Endothelial cell of umbilical vein (primary cell): Measurements from ENCODE around the gene PTDSS2.

Source experiments
- EZH2 ChIP-seq: IDR thresholded peaks from 2 replicates; pipeline ENCODE4 v1.6.1; 2012; ENCODE audit warnings: borderline replicate concordance, low read depth, mild to moderate bottlenecking, moderate library complexity, low read length, inconsistent platforms; ENCODE audit not compliant: severe bottlenecking
- FOS ChIP-seq: IDR thresholded peaks from 2 replicates; pipeline ENCODE4 v1.6.1; 2011; ENCODE audit warnings: mild to moderate bottlenecking, low read length, moderate library complexity, borderline replicate concordance; ENCODE audit not compliant: insufficient read depth
- GATA2 ChIP-seq: IDR thresholded peaks from 2 replicates; pipeline ENCODE4 v1.7.0; 2011; ENCODE audit warnings: low read depth, mild to moderate bottlenecking, moderate library complexity, mixed read lengths, low read length; ENCODE audit not compliant: insufficient read length, insufficient read depth
- JUN ChIP-seq: IDR thresholded peaks from 2 replicates; pipeline ENCODE4 v1.6.1; 2011; ENCODE audit warnings: borderline replicate concordance, low read depth; ENCODE audit not compliant: insufficient read length, insufficient read depth
- MYC ChIP-seq: IDR thresholded peaks from one replicate; pipeline ENCODE4 v1.6.1; 2011; ENCODE audit warnings: mild to moderate bottlenecking, low read depth, low read length
- POLR2A ChIP-seq: IDR thresholded peaks from 2 replicates; pipeline ENCODE4 v1.6.1; 2012; ENCODE audit warnings: low read depth, mild to moderate bottlenecking, control low read depth, low read length
- POLR2AphosphoS5 ChIP-seq: IDR thresholded peaks from 2 replicates; pipeline ENCODE4 v1.6.1; 2012; ENCODE audit warnings: low read depth, mild to moderate bottlenecking, control low read depth, low read length, moderate library complexity; ENCODE audit not compliant: insufficient read depth
- TF ChIP-seq, protein P1 (sequence below), 2 donors: IDR thresholded peaks; 1 replicate in 1 of 2; 2 replicates in 1 of 2; pipeline ENCODE4 v1.5.1; 2011; ENCODE audit warnings: low read length in 2 of 2, mild to moderate bottlenecking in 2 of 2, moderate library complexity in 2 of 2, control low read depth in 1 of 2, inconsistent platforms in 1 of 2, low read depth in 1 of 2; ENCODE audit not compliant: insufficient read depth in 1 of 2; ENCODE audit errors: extremely low read depth in 1 of 2
- TF ChIP-seq, protein P2 (sequence below): IDR thresholded peaks from 2 replicates; pipeline ENCODE4 v1.6.1; 2011; ENCODE audit not compliant: insufficient read depth, insufficient read length

GRCh38 chr11:407651-408123, 42.4 kb upstream of the PTDSS2 start:
- TF ChIP-seq, protein P1, sequence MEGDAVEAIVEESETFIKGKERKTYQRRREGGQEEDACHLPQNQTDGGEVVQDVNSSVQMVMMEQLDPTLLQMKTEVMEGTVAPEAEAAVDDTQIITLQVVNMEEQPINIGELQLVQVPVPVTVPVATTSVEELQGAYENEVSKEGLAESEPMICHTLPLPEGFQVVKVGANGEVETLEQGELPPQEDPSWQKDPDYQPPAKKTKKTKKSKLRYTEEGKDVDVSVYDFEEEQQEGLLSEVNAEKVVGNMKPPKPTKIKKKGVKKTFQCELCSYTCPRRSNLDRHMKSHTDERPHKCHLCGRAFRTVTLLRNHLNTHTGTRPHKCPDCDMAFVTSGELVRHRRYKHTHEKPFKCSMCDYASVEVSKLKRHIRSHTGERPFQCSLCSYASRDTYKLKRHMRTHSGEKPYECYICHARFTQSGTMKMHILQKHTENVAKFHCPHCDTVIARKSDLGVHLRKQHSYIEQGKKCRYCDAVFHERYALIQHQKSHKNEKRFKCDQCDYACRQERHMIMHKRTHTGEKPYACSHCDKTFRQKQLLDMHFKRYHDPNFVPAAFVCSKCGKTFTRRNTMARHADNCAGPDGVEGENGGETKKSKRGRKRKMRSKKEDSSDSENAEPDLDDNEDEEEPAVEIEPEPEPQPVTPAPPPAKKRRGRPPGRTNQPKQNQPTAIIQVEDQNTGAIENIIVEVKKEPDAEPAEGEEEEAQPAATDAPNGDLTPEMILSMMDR (IDR thresholded peaks at IDR 0.05; ENCODE audit: extremely low read depth in 1 of 2, insufficient read depth in 1 of 2, low read depth in 1 of 2, low read length in 2 of 2), result no peak
- no peak for TF ChIP-seq GATA2
- TF ChIP-seq POLR2A, result no peak
- TF ChIP-seq MYC, result no peak
- TF ChIP-seq EZH2, result no peak
- TF ChIP-seq, protein P2, sequence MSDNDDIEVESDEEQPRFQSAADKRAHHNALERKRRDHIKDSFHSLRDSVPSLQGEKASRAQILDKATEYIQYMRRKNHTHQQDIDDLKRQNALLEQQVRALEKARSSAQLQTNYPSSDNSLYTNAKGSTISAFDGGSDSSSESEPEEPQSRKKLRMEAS, result no peak
- TF ChIP-seq JUN, result no peak
- no peak for TF ChIP-seq FOS
- TF ChIP-seq POLR2AphosphoS5, result no peak
